PC-9 (cell line): ENCODE results near the gene TSPAN17. TPM values are rescaled to one million over a fixed set of nuclear protein-coding genes. Genes with fewer than 3 reads are reported as not detected.

Experiments used
- BruUV-seq: library from RNA; stranded (reverse); fragments of 400-500 nt; replicated peaks from 2 replicates; lab custom pipeline; 2021; lab: Mats Ljungman, UMichigan
- CTCF ChIA-PET: fragments of 300-600 bp; sonication (Branson Sonifier 250); formaldehyde crosslinking; loops from one replicate; lab custom pipeline; 2022; ENCODE audit warnings: antibody characterized with exemption; lab: Charles Lee
- POLR2A ChIA-PET: fragments of 300-600 bp; sonication (Branson Sonifier 250); formaldehyde crosslinking; loops from one replicate; lab custom pipeline; 2022; ENCODE audit warnings: antibody characterized with exemption; ENCODE audit not compliant: unreplicated experiment; lab: Charles Lee
- DNase-seq, 2 experiments: peaks; one replicate each; pipeline versions ENCODE4 v3.0.0 to v3.0.0-alpha.2; 2015 to 2022; ENCODE audit warnings: mixed read lengths in 1 of 2
- H2AFZ ChIP-seq: fragments of 200-600 bp; sonication (generic); 2 replicates; pipeline ENCODE4 v1.8.1; 2017; ENCODE audit warnings: antibody characterized with exemption
- H3F3A ChIP-seq: fragments of 200-600 bp; sonication (generic); 2 replicates; pipeline ENCODE4 v1.8.1; 2017; ENCODE audit warnings: antibody characterized with exemption, mild to moderate bottlenecking, low read depth; ENCODE audit not compliant: insufficient read depth
- H3K27ac ChIP-seq: fragments of 200-600 bp; sonication (generic); 2 replicates; pipeline ENCODE4 v1.6.1; 2016; ENCODE audit warnings: mixed run types
- H3K27me3 ChIP-seq: fragments of 200-600 bp; sonication (generic); 2 replicates; pipeline ENCODE4 v1.6.1; 2016; ENCODE audit warnings: low read depth, mixed run types; ENCODE audit not compliant: insufficient read depth
- H3K36me3 ChIP-seq: fragments of 200-600 bp; sonication (generic); 2 replicates; pipeline ENCODE4 v1.6.1; 2016; ENCODE audit warnings: low read depth, mixed run types
- H3K4me1 ChIP-seq: fragments of 200-600 bp; sonication (generic); replicated peaks from 2 replicates; pipeline ENCODE4 v1.6.1; 2016; ENCODE audit warnings: mixed run types; ENCODE audit not compliant: insufficient read depth
- H3K4me2 ChIP-seq: fragments of 200-600 bp; sonication (generic); 2 replicates; pipeline ENCODE4 v1.6.1; 2017; ENCODE audit warnings: mixed run types
- H3K4me3 ChIP-seq: fragments of 200-600 bp; sonication (generic); 2 replicates; pipeline ENCODE4 v1.6.1; 2016; ENCODE audit warnings: mixed run types
- H3K79me2 ChIP-seq: fragments of 200-600 bp; sonication (generic); 2 replicates; pipeline ENCODE4 v1.6.1; 2017; ENCODE audit warnings: low read depth, mixed run types
- H3K9me2 ChIP-seq: fragments of 200-600 bp; sonication (generic); 2 replicates; pipeline ENCODE4 v1.8.1; 2017; ENCODE audit warnings: mild to moderate bottlenecking; ENCODE audit not compliant: insufficient read depth
- H3K9me3 ChIP-seq: fragments of 200-600 bp; sonication (generic); 2 replicates; pipeline ENCODE4 v1.8.1; 2016; ENCODE audit warnings: low read depth; ENCODE audit not compliant: insufficient read depth
- H4K20me1 ChIP-seq: fragments of 200-600 bp; sonication (generic); 2 replicates; pipeline ENCODE4 v1.8.1; 2017; ENCODE audit not compliant: insufficient read depth
- EZH2 ChIP-seq: fragments of 200-600 bp; sonication (generic); IDR thresholded peaks from 2 replicates; pipeline ENCODE4 v1.8.0; 2017; ENCODE audit warnings: antibody characterized with exemption, low read depth
- intact Hi-C: fragments of 100-400 bp; cut with micrococcal nuclease; formaldehyde crosslinking; loops from one replicate; pipeline ENCODE4 v1.10.0; 2022; ENCODE audit not compliant: unreplicated experiment
- total RNA-seq: library from RNA; stranded (reverse); gene quantifications from 2 replicates; pipeline ENCODE4 v1.2.3, GENCODE V29; 2021
- TF ChIP-seq, protein P1 (sequence below): fragments of 200-600 bp; sonication (generic); conservative IDR thresholded peaks from 2 replicates; pipeline ENCODE4 v1.6.1; 2017; ENCODE audit warnings: mixed run types, antibody characterized with exemption, mild to moderate bottlenecking, moderate library complexity

Gene TSPAN17
- total RNA-seq, 1 experiment from 2014 or later = 81.1 TPM

DNA sequence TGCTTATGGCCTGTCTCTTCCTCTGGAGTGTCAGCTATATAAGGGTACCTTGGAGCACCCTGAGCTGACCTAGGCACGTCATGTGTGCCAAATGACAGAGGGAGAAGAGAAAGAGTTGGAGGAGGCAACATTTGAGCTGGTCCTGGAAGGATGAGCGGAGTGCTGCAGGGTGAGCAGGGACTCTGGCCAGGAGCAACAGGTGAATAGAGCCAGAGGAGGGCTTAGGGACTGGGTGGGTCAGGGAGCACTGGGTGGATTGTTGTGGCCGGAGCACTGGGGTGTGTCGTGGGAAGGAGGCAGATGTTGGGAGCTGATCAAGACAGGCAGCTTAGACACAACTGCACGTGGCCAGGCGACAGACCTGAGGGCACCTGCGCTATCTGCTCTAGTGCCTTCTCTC is 43.6 kb downstream of the TSPAN17 start:
- H3K4me2 ChIP-seq = peak overlapping the region; percentile 36
- no peak overlapping the region for H2AFZ ChIP-seq
- H3K27ac ChIP-seq = no peak overlapping the region
- ChIA-PET CTCF (no interaction called here), POLR2A (no interaction called here)
- no peaks in the 10 kb centered on the region for H3K27me3 ChIP-seq
- no peak for DNase-seq
- no peaks in the 10 kb centered on the region for H3K79me2 ChIP-seq
- no peaks in the 10 kb centered on the region for H3K9me3 ChIP-seq
- H3F3A ChIP-seq = peaks cover 25% of the 10 kb centered on the region
- intact Hi-C loops = no loop called here
- TF ChIP-seq EZH2 = no peak
- TF ChIP-seq, protein P1, sequence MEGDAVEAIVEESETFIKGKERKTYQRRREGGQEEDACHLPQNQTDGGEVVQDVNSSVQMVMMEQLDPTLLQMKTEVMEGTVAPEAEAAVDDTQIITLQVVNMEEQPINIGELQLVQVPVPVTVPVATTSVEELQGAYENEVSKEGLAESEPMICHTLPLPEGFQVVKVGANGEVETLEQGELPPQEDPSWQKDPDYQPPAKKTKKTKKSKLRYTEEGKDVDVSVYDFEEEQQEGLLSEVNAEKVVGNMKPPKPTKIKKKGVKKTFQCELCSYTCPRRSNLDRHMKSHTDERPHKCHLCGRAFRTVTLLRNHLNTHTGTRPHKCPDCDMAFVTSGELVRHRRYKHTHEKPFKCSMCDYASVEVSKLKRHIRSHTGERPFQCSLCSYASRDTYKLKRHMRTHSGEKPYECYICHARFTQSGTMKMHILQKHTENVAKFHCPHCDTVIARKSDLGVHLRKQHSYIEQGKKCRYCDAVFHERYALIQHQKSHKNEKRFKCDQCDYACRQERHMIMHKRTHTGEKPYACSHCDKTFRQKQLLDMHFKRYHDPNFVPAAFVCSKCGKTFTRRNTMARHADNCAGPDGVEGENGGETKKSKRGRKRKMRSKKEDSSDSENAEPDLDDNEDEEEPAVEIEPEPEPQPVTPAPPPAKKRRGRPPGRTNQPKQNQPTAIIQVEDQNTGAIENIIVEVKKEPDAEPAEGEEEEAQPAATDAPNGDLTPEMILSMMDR = no peak
- H4K20me1 ChIP-seq = no peaks in the 10 kb centered on the region
- H3K4me3 ChIP-seq = no peak overlapping the region
- no peaks in the 10 kb centered on the region for H3K36me3 ChIP-seq
- BruUV-seq = no TSS peak
- no peaks in the 10 kb centered on the region for H3K9me2 ChIP-seq
- peaks cover 45% of the 10 kb centered on the region for H3K4me1 ChIP-seq

DNA sequence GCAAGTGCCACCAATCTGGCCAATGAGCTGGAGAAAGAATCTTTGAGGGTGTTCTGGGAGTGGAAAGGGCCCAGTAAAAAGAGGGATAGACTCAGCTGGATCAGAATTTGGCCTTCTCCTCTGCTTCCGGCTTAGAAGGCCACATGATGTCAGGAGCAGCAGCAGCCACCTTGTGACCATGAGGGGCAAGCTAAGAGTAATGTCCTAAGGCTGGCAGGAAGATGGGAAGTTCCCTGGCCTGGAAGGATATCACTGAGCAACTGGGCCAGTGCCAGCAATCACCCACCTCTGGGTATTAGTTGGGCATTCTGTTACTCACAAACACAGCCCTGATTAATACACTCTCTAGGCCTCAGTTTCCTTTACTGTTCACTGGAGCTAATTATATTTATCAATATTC is 44.2 kb downstream of the TSPAN17 start:
- CTCF ChIA-PET = no interaction called here
- Histone ChIP-seq H3K4me2 (peak overlapping the region; percentile 84), H3K79me2 (no peaks in the 10 kb centered on the region), H3K9me3 (no peaks in the 10 kb centered on the region), H3K9me2 (no peaks in the 10 kb centered on the region), H2AFZ (no peak overlapping the region), H3K4me1 (peaks cover 45% of the 10 kb centered on the region), H4K20me1 (no peaks in the 10 kb centered on the region), H3K27ac (peak overlapping the region; percentile 78; the same call in 1 of the 2 replicates), H3K4me3 (no peak overlapping the region), H3K27me3 (no peaks in the 10 kb centered on the region), H3F3A (peaks cover 25% of the 10 kb centered on the region), H3K36me3 (no peaks in the 10 kb centered on the region)
- intact Hi-C loops = no loop called here
- TF ChIP-seq EZH2 = no peak
- TF ChIP-seq, protein P1 = no peak
- DNase-seq = no peak
- POLR2A ChIA-PET = no interaction called here
- BruUV-seq = no TSS peak

- CTCF ChIA-PET = interaction anchor here (1.5 kb wide), 1 partner anchor 32 kb away, joined by 6 read pairs; no protein-coding TSS in a partner anchor
- H3K4me2 ChIP-seq = peak overlapping the region; percentile 84
- DNase-seq = peak; percentile 67
Measured at GRCh38 chr5:176692326-176692725, 45.0 kb downstream of the TSPAN17 start.

More at GRCh38 chr5:176692326-176692725, 45.0 kb downstream of the TSPAN17 start:
- Histone ChIP-seq H2AFZ (0 out of 2 replicates have a peak overlapping the region, but pooled peaks have one; percentile 44), H3K4me1 (peaks cover 45% of the 10 kb centered on the region), H3K79me2 (no peaks in the 10 kb centered on the region), H3K9me2 (no peaks in the 10 kb centered on the region), H3K4me3 (peak overlapping the region; percentile 32; the same call in 1 of the 2 replicates), H3K27ac (peak overlapping the region; percentile 78), H3K9me3 (no peaks in the 10 kb centered on the region), H3K27me3 (no peaks in the 10 kb centered on the region), H3F3A (peaks cover 25% of the 10 kb centered on the region), H4K20me1 (no peaks in the 10 kb centered on the region), H3K36me3 (no peaks in the 10 kb centered on the region)
- intact Hi-C loops = loop anchor here (1.0 kb wide), 1 partner anchor 130 kb away; no protein-coding TSS in a partner anchor
- TF ChIP-seq, protein P1 = no peak
- TF ChIP-seq EZH2 = no peak
- POLR2A ChIA-PET = no interaction called here
- BruUV-seq = no TSS peak
